Dendritic cell treated with granulocyte-macrophage colony-stimulating factor and Interleukin-4, amounts not matched to agents 40 ng/mL and 50 ng/mL, for 4 days (primary cell): ENCODE results near the gene LINC01488.

Experiments
- H3K27ac Mint-ChIP-seq: one replicate; pipeline ENCODE4 v1.8.0; 2022; ENCODE audit warnings: mild to moderate bottlenecking, mixed read lengths
- H3K27me3 Mint-ChIP-seq: one replicate; pipeline ENCODE4 v1.8.0; 2022; ENCODE audit warnings: mild to moderate bottlenecking, mixed read lengths
- H3K36me3 Mint-ChIP-seq: one replicate; pipeline ENCODE4 v1.8.0; 2022; ENCODE audit warnings: low read depth, mixed read lengths
- H3K4me1 Mint-ChIP-seq: one replicate; pipeline ENCODE4 v1.8.0; 2022; ENCODE audit warnings: low read depth, mixed read lengths
- H3K4me3 Mint-ChIP-seq: one replicate; pipeline ENCODE4 v1.8.0; 2022; ENCODE audit warnings: mild to moderate bottlenecking, moderate library complexity, mixed read lengths
- H3K9me3 Mint-ChIP-seq: one replicate; pipeline ENCODE4 v1.8.0; 2022; ENCODE audit warnings: mixed read lengths
- intact Hi-C: fragments of 100-400 bp; cut with micrococcal nuclease; formaldehyde crosslinking; loops from one replicate; pipeline ENCODE4 v1.15.0; 2022

LINC01488 gene

DNA sequence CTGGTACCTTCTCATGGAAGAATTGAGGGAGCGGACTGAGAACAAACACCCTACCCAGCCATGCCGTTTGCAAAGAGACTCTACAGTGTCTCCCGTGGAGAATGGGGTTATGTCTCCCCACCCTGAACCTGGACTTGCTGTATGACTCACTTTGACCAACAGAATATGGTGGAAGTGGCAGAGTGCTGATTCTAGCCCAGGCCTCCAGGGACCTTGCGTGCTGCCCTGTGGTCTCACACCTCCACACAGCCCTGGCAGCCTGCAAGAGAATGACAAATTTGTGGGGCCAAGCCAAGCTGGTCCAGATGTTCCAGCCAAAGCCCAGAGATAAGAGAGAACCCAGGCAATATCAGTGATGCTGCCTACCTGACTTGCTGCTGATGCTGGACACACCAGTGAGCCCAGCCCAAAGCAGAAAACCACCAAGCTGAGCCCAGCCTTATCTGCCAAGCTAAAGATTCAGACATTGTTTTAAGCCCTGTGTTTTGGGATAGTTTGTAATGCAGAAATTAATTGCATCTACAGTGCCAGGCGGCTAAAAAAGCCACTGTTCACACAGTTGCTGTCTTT, 8.1 kb upstream of the LINC01488 start:
- intact Hi-C loops, result no loop called here
- no peak overlapping the region for H3K27ac Mint-ChIP-seq
- no peaks in the 10 kb centered on the region for H3K36me3 Mint-ChIP-seq
- peaks cover 37% of the 10 kb centered on the region for H3K27me3 Mint-ChIP-seq
- peaks cover 8% of the 10 kb centered on the region for H3K9me3 Mint-ChIP-seq
- H3K4me3 Mint-ChIP-seq, result no peak overlapping the region
- H3K4me1 Mint-ChIP-seq, result no peaks in the 10 kb centered on the region

DNA sequence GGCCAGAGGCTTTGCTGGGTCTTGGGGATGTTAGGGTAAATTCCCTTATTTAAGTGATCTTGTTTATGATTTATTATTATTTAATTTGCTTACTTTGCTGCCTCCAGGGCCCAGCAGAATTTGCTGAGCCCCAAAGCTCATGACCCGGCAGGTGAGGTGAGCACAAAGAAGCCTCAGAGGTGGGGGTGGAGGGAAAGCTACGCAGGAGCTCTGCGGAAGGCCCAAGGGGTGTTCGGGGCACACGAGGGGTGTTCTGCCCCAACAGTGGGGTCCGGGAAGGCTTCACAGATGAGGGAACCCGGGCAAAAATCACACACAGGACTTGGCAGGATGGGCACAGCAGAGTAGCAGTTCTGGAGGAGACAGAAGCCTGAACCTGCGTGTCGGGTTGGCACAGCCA, 6.7 kb upstream of the LINC01488 start:
- Mint-ChIP-seq H3K36me3 (no peaks in the 10 kb centered on the region), H3K27ac (no peak overlapping the region), H3K27me3 (peaks cover 36% of the 10 kb centered on the region), H3K4me1 (no peaks in the 10 kb centered on the region), H3K4me3 (no peak overlapping the region), H3K9me3 (peaks cover 8% of the 10 kb centered on the region)
- intact Hi-C loops, result no loop called here

DNA sequence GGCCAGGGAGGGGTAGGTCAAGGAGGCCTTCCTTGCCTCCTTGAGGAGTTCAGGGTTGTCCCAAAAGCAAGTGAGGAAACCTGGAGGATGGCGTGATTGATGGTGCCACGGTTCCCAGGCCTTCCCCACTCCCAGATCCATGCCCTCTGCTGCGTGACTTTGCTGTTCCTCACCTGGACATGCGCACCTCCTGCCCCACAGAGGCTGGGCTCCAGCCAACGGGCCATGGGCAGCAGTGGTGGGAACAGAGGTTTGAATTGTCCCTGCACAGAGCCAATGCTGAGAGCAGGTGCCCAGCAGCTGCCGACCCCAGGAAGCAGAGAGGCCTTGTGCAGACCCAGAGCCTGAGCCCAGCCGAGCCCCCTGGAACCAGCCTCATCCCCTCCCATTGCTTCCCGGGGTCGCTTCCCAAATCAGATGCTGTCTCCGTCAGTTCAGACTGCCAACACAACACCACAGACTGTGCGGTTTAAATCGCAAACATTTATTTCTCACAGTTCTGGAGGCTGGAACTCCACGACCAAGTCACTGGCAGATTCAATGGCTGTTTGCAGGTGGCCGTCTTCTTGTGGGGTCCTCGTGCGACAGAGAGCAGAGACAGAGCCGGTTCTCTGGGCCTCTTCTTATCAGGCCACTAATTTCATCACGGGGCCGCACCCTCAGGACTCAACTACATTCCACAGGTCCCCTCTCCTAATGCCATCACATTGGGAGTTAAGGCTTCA, 6.2 kb upstream of the LINC01488 start:
- no peaks in the 10 kb centered on the region for H3K4me1 Mint-ChIP-seq
- H3K9me3 Mint-ChIP-seq, result peaks cover 8% of the 10 kb centered on the region
- peaks cover 35% of the 10 kb centered on the region for H3K27me3 Mint-ChIP-seq
- H3K27ac Mint-ChIP-seq, result no peak overlapping the region
- H3K36me3 Mint-ChIP-seq, result no peaks in the 10 kb centered on the region
- H3K4me3 Mint-ChIP-seq, result no peak overlapping the region
- intact Hi-C loops, result no loop called here

DNA sequence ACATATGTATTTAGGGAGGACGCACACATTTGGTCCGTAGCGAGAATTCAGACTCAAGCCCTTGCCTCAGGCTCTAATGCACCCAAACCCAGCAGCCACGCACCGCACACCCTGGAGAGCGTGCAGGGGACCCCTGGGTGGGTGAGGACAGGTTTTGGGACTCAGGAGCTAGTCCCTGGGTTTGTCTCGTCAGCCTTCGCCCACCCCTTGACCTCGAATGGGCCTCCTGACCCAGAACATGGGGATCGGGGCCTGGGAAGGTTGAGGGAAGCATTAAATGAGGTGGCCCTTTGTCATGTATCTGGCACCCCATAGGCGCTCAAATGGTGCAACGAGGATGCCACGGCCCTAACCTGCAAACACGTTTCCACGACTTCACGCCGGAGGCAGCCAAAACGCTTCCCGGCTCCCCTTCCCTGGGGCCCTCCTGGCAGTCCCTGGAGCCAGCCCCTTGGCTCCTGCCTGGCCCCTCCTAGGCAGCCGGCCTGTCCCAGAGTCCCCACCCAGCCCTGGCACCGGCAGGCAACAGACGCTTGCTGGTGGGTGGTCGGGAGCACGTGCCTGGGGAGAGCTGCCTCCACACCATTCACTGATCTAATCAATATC, 5.5 kb upstream of the LINC01488 start:
- H3K27ac Mint-ChIP-seq, result no peak overlapping the region
- H3K4me1 Mint-ChIP-seq, result no peaks in the 10 kb centered on the region
- peaks cover 8% of the 10 kb centered on the region for H3K9me3 Mint-ChIP-seq
- H3K27me3 Mint-ChIP-seq, result peaks cover 32% of the 10 kb centered on the region
- H3K4me3 Mint-ChIP-seq, result no peak overlapping the region
- no peaks in the 10 kb centered on the region for H3K36me3 Mint-ChIP-seq
- intact Hi-C loops, result no loop called here

DNA sequence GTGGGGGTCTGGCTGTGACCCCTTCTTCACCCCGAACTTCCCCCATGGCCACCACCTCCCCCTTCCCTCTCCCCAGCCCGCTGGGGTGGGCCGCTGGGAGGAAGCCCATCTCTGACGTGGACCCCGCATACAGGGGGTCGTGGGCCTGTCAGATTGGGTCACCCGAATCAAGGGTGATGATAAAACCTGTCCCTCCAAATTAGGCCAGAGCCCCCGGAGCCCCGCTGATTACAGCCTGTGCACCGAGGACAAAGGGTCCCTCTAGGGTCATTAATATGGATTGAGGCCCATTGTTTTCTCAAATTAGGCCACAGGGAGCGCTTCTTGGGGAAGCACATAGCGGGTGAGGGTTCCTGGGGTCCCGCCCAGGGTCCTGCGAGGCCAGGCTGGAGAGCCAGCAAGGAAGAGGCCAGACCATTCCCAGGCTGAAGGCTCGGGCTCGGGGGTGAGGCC, 4.9 kb upstream of the LINC01488 start:
- H3K4me3 Mint-ChIP-seq, result no peak overlapping the region
- H3K27ac Mint-ChIP-seq, result no peak overlapping the region
- intact Hi-C loops, result no loop called here
- no peaks in the 10 kb centered on the region for H3K4me1 Mint-ChIP-seq
- H3K9me3 Mint-ChIP-seq, result peaks cover 8% of the 10 kb centered on the region
- no peaks in the 10 kb centered on the region for H3K36me3 Mint-ChIP-seq
- peaks cover 27% of the 10 kb centered on the region for H3K27me3 Mint-ChIP-seq

DNA sequence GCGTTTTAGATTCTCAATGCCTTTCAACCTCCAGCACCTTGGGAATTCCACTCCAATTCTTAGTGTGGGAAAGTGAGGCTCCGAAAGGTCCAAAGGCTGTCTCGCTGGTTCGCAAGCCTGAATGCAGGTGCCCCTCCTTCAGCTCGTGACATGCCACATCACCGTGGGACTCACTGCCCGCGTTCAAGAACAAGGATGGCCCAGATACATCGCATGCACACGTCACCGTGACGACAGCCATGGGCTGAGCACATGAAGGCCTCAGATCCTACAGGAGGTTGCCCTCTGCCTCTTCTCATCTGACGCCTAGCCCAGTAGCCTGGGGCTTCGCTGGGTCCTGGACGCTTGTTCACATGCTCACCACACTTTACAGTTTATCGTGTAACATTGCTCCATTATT, 4.4 kb upstream of the LINC01488 start:
- peaks cover 8% of the 10 kb centered on the region for H3K9me3 Mint-ChIP-seq
- no peaks in the 10 kb centered on the region for H3K36me3 Mint-ChIP-seq
- intact Hi-C loops, result no loop called here
- peaks cover 22% of the 10 kb centered on the region for H3K27me3 Mint-ChIP-seq
- no peak overlapping the region for H3K4me3 Mint-ChIP-seq
- no peaks in the 10 kb centered on the region for H3K4me1 Mint-ChIP-seq
- H3K27ac Mint-ChIP-seq, result no peak overlapping the region

DNA sequence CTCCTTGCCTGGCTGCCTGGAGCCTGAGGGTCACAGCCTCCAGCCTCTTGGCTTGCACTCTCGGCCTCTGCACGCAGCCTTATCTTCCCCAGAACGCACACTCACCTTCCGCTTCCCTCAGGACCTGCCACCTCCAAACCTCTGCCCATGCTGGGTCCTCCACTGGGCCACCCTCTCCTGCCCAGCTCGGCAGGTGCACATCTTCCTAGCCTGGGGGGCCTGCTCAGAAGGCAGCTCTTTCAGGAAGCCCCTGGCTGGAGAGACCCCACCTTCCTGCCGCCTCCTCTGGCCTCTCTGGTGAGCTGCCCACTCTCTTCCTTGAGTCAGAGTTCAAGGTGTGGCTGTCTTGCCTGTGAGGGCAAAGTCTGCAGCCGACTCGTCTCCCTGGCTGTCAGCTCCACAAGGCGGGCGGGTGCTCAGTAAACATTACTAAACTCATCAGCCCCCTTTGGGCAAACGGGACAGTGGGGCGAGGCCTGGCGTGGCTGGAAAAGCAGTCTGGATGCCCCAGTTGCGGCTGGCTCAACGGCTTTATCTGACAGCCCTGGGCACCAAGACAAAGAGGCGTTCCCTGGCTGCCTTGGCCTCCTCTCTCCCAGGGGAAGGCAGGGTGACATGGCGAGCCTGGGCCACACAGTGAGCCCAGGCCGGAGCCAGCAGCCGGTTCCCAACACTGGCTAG, 1.7 kb upstream of the LINC01488 start:
- Mint-ChIP-seq H3K27me3 (peaks cover 3% of the 10 kb centered on the region), H3K9me3 (no peaks in the 10 kb centered on the region), H3K36me3 (no peaks in the 10 kb centered on the region), H3K4me1 (no peaks in the 10 kb centered on the region), H3K27ac (no peak overlapping the region), H3K4me3 (no peak overlapping the region)
- intact Hi-C loops, result no loop called here

DNA sequence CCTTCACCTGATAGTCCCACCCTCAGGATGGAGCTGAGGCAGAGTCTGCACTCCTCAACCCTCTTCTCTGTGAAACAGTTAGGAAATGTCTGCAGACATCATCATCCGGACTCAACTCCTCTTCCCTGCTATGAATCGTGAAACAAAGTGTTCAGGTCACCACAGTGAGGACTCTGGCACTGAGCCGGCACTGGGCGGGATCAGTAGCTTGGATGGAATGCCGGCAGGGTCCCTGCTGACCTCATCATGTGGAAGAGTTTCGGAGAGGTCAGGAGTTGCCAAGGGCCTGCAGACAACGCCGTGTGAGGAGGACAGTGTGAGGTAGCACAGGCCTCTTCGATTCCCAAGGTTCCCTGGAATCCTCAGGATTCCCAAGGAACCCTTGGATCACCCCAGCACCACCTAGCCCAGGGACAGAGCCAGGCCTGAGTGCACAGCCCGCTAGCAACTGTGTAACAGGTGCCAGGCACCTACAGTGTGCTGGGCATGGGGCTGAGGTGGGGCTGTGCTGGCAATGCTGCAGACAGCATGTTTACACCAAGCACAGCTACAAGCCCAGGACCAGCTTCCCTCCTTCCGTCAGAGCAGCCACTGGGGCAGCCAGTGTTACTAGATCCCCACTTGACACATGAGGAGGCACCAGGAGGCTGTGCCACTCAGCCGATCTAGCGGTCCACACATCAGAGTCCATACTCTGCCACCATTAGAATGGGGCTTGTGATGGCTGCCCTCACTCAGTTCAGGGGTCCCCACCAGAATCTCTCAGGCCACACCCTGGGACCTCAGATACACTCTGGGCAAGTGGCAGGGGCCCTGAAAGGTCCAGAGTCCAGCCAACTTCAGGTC, 693 bp upstream of the LINC01488 start:
- no peaks in the 10 kb centered on the region for H3K36me3 Mint-ChIP-seq
- no peak overlapping the region for H3K4me3 Mint-ChIP-seq
- no peaks in the 10 kb centered on the region for H3K4me1 Mint-ChIP-seq
- intact Hi-C loops, result no loop called here
- no peaks in the 10 kb centered on the region for H3K9me3 Mint-ChIP-seq
- no peaks in the 10 kb centered on the region for H3K27me3 Mint-ChIP-seq
- H3K27ac Mint-ChIP-seq, result no peak overlapping the region

DNA sequence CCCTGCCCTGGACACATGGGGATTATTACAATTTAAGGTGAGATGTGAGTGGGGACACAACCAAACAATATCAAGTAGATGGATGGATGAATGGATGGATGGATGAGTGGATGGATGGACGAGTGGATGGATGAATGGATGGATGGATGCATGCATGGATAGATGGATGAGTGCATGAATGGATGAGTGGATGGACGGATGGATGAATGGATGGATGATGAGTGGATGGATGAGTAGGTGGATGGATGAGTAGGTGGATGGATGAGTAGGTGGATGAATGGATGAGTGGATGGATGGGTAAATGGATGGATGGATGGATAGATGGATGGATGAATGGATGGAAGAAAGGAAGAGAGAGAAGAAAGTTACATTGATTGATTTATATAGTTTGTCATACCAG, 859 bp downstream of the LINC01488 start:
- Mint-ChIP-seq H3K27me3 (no peaks in the 10 kb centered on the region), H3K36me3 (no peaks in the 10 kb centered on the region), H3K27ac (no peak overlapping the region), H3K4me3 (no peak overlapping the region), H3K9me3 (no peaks in the 10 kb centered on the region), H3K4me1 (no peaks in the 10 kb centered on the region)
- intact Hi-C loops, result no loop called here

DNA sequence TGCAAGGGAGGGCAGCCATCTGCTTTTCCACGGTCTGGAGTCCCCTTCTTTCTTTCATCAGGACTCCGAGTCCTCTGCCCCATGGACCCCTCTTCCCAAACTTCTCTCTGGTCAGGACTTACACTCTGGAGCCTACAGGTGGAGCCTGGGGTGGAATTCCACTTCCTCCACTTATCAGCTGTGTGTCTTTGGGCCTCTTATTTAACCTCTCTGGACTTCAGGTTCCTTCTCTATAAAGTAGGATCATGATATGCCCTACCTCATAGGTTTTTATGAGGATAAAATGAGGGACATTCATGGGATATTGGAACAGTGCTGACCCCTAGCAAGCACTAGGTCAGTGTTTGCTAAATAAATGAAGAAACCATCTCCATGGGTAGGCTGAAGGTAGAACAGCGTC, 1.7 kb downstream of the LINC01488 start:
- Mint-ChIP-seq H3K36me3 (no peaks in the 10 kb centered on the region), H3K4me1 (no peaks in the 10 kb centered on the region), H3K27me3 (no peaks in the 10 kb centered on the region), H3K4me3 (no peak overlapping the region), H3K27ac (no peak overlapping the region), H3K9me3 (no peaks in the 10 kb centered on the region)
- intact Hi-C loops, result no loop called here

DNA sequence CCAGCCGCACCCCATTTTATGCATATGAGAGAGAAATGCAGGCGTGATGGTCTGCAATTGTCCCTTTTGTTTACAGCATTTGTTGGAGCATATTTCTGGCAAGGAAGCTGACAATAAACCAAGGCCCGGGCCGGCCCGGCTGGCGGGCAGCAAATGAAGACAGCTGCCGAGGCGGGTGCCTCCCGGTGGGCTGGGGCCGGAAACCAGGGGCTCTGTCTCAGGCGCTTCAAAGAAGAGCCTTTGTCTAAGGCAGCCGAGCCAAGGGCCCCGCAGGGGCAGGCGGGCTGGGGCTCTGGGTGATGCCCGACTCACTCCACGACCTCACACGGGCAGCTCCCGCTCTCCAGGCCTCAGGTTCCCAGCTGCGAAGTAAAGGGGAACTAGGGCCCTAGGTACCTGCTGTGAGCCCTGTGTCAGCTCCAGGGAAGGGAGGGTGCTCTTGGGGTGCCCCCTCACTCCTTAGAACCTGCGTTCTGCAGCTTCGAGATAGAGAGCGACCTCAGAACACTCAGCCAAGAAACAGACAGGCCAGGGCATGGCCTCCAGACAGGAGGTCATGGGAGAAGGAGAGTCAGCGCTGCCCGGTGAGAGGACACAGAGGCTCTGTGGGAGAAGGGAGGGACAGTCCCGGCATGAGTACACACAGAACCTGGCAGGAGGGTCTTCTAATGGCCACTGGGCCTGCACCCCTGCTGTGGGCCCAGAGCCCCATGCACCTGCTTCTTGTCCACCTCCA, 2.4 kb downstream of the LINC01488 start:
- Mint-ChIP-seq H3K4me1 (no peaks in the 10 kb centered on the region), H3K4me3 (no peak overlapping the region), H3K36me3 (no peaks in the 10 kb centered on the region), H3K27ac (no peak overlapping the region), H3K27me3 (no peaks in the 10 kb centered on the region), H3K9me3 (no peaks in the 10 kb centered on the region)
- intact Hi-C loops, result no loop called here

DNA sequence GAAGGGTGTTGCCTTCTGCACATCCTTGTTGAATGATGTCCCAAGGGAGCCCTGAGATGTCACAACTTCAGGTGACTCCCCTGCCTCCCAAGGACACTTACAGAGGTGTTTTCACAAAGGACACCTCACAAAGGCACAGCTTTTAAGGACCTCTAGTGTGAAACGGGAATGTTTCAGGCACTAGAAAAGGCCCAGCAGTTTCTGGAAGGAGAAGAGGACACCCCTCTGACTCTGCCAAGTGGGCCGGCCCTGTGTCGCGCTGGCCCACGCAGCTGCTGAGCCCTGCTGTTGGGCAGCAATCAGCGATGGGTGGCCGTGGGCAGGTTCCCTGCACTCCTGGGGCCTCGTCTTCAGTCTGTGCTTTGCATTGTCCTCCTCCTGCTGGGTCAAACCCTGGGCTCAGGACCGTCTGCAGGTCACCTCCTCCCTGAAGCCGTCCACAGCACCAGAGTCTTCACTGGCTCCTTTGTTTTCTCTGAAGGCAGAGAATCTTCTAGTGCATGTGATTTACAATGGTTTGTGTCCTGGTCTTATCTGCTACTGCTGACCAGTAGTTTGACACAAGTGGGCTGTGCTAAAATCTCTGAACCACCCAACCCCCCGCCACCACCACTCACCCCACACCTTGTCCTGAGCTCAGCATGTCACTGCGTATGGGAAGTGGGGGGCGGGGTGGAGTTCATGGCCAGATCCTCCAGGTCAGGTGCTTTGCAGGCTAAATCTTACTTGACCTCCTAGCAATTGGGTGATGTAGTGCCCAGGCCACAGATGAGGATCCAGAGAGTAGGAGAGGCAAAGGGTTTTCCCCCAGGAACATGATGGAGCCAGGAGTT, 3.2 kb downstream of the LINC01488 start:
- intact Hi-C loops, result no loop called here
- Mint-ChIP-seq H3K27me3 (no peaks in the 10 kb centered on the region), H3K4me3 (no peak overlapping the region), H3K27ac (no peak overlapping the region), H3K4me1 (no peaks in the 10 kb centered on the region), H3K9me3 (no peaks in the 10 kb centered on the region), H3K36me3 (no peaks in the 10 kb centered on the region)
